ENCODE measurements around the gene TOM1. TPM values are rescaled to one million over a fixed set of nuclear protein-coding genes. Genes with fewer than 3 reads are reported as not detected.
A peak's percentile ranks its signal among the peaks of the same experiment; 100 is the strongest.

The TOM1 gene
- polyA plus RNA-seq, 2 of the 4 experiments (the other 2 are of a cell fraction): 14.5 to 16.6 TPM

- ATAC-seq: no peak
- CTCF ChIA-PET: interaction anchor here (1.5 kb wide), 1 partner anchor 8 kb away, joined by 3 read pairs; no protein-coding TSS in a partner anchor
- FAIRE-seq: no peak
These were observed 12.7 kb downstream of the TOM1 start for GRCh38 chr22:35312198-35313059.

GRCh38 chr22:35313311-35314121 lies 13.8 kb downstream of the TOM1 start:
- DNase-seq (ENCODE audit: low read depth in 1 of 2, low spot score in 1 of 2) (peak; percentile 21 to 53), FAIRE-seq (no peak), ATAC-seq (peak; percentile 58 to 62; a peak in 3 of 6 replicates)
- Histone ChIP-seq H3K27ac (peak overlapping the region; percentile 45 to 78; a peak in 5 of 6 replicates), H3K4me3 (no peak overlapping the region), H3K4me2 (peak overlapping the region; percentile 16), H3K4me1 (peaks cover 37% of the 10 kb centered on the region), H3K9me3 (no peaks in the 10 kb centered on the region)
- TF ChIP-seq JUNB (IDR thresholded peaks at IDR 0.05) (0 out of 2 replicates have a peak, but pooled peaks have one; percentile 20), RNF2 (IDR thresholded peaks at IDR 0.05; ENCODE audit: borderline replicate concordance, low read depth) (no peak), REST (IDR thresholded peaks at IDR 0.05) (no peak)
- ChIA-PET POLR2A (no interaction called here), CTCF (interaction anchor here (1.5 kb wide), 1 partner anchor 9 kb away, joined by 3 read pairs; no protein-coding TSS in a partner anchor)
- WGBS (ENCODE audit: missing lambda C conversion rate): 43% methylated on average over 10 of the region's 14 CpGs

More at GRCh38 chr22:35312198-35313059, 12.7 kb downstream of the TOM1 start:
- Histone ChIP-seq H3K4me3 (no peak overlapping the region), H3K27ac (peak overlapping the region in 1 of 2 experiments; percentile 62; a peak in 3 of 6 replicates), H3K4me2 (peak overlapping the region; percentile 16), H3K4me1 (peaks cover 37% of the 10 kb centered on the region), H3K9me3 (no peaks in the 10 kb centered on the region)
- DNase-seq (ENCODE audit: low read depth in 1 of 2, low spot score in 1 of 2): no peak
- no peak for TF ChIP-seq PBX3 (IDR thresholded peaks at IDR 0.05)
- WGBS (ENCODE audit: missing lambda C conversion rate): 71% methylated on average over 13 of the region's 13 CpGs
- POLR2A ChIA-PET: no interaction called here

GRCh38 chr22:35314161-35314942 lies 14.7 kb downstream of the TOM1 start:
- no peak for FAIRE-seq

More at GRCh38 chr22:35314161-35314942, 14.7 kb downstream of the TOM1 start:
- no peaks in the 10 kb centered on the region for H3K9me3 ChIP-seq
- H3K27ac ChIP-seq: peak overlapping the region in 1 of 2 experiments; percentile 78; a peak in 4 of 6 replicates
- CTCF ChIA-PET: no interaction called here
- TF ChIP-seq POLR2A (IDR thresholded peaks at IDR 0.05; ENCODE audit: low read length) (no peak), EP300 (IDR thresholded peaks at IDR 0.05) (no peak), HMGXB4 (CRISPR knock-in tag; IDR thresholded peaks at IDR 0.05; ENCODE audit: borderline replicate concordance) (no peak), KDM1A (IDR thresholded peaks at IDR 0.05; ENCODE audit: low read depth) (no peak), TP53 (CRISPR knock-in tag; IDR thresholded peaks at IDR 0.05) (no peak), NFE2L2 (conservative IDR thresholded peaks at IDR 0.05; ENCODE audit: low read length) (no peak), TFCP2L1 (CRISPR knock-in tag; IDR thresholded peaks at IDR 0.05) (no peak), FOSB (CRISPR knock-in tag; IDR thresholded peaks at IDR 0.05) (no peak), ESRRA (IDR thresholded peaks at IDR 0.05; ENCODE audit: borderline replicate concordance, low read length) (no peak), NR3C1 (IDR thresholded peaks at IDR 0.05) (no peak), HOXB13 (CRISPR knock-in tag; IDR thresholded peaks at IDR 0.05; ENCODE audit: low read depth) (no peak), SMC3 (IDR thresholded peaks at IDR 0.05) (no peak), HEYL (CRISPR knock-in tag; IDR thresholded peaks at IDR 0.05) (no peak)
- ATAC-seq (no peak), DNase-seq (ENCODE audit: low read depth in 1 of 2, low spot score in 1 of 2) (no peak)
- H3K4me3 ChIP-seq: no peak overlapping the region
- 79% methylated on average over 15 of the region's 16 CpGs for WGBS (ENCODE audit: missing lambda C conversion rate)
- H3K4me1 ChIP-seq: peaks cover 37% of the 10 kb centered on the region
- no peak overlapping the region; the same call in 2 of the 3 replicates for H3K4me2 ChIP-seq
- POLR2A ChIA-PET: no interaction called here
